ENCODE measurements around the gene DHRS7. TPM values are rescaled to one million over a fixed set of nuclear protein-coding genes. Genes with fewer than 3 reads are reported as not detected.

DHRS7 gene, protein sequence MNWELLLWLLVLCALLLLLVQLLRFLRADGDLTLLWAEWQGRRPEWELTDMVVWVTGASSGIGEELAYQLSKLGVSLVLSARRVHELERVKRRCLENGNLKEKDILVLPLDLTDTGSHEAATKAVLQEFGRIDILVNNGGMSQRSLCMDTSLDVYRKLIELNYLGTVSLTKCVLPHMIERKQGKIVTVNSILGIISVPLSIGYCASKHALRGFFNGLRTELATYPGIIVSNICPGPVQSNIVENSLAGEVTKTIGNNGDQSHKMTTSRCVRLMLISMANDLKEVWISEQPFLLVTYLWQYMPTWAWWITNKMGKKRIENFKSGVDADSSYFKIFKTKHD
- 10 to 100 TPM; 75.0 to 90.2 TPM for total RNA-seq

DNA sequence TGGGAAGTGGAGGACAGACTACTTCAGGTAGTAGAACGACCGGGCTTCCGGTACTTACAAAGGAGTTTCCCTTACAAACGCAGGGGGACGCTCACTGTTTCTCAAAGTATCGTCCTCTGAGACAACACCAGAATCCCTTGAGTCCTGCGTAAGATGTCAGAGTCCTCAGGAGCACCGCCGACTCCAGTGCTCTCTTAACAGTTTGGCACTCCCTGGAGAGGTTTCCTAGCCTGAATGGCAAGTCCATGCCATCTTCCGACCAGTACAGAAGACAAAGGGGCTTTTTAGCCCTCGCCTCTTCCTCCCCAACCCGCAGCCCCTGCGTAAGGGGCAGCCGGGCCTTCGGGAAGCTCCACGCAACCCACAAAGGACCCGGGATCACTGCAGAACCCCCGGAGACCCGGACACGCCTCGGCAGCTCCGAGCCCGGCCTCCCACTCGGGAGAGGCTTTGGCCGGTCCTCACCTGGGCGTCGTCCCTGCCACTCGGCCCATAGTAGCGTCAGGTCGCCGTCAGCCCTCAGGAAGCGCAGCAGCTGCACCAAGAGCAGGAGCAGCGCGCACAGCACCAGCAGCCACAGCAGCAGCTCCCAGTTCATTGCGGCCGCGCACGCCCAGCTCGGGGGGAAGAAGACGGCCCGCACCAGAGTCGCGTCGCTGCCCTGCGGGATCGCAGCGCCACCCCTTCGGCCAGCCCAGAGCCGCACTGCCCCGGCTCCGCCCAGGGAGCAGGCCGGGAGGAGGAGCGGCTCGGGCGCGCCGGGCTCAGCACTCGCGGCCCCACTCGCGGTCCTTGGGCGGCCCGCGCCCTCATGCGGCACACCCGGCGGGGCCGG, at the start of gene DHRS7:
Gene DHRS7 (minus strand): TSS at position 687 of the 835 bp plus-strand sequence. CDS start 89 bp downstream, at position 598.

Other genes with a start within 250 kb of the DHRS7 start
- gene LRRC9, start 245.3 kb downstream of the DHRS7 start, total RNA-seq = not detected
- gene PCNX4, start 73.5 kb downstream of the DHRS7 start, total RNA-seq = 10 to 100 TPM; 61.6 to 77.1 TPM
- 10 to 100 TPM; 21.0 to 23.1 TPM for gene PPM1A, start 83.8 kb upstream of the DHRS7 start, total RNA-seq